AG09319 (cell line): ENCODE measurements around the gene NCAPD3.
"Not testable (repeated sequence)": the region's sequence is repeated elsewhere in the genome, so short reads cannot be mapped to it uniquely, and the experiment has no call there.

ENCODE experiments used
- DNase-seq: peaks from one replicate; pipeline ENCODE4 v3.0.0-alpha.2; 2010; ENCODE audit warnings: low read depth; ENCODE audit errors: extremely low read depth
- CTCF ChIP-seq: IDR thresholded peaks from 2 replicates; pipeline ENCODE4 v1.5.1; 2011; ENCODE audit warnings: low read depth, mild to moderate bottlenecking, inconsistent platforms, low read length, moderate library complexity

The NCAPD3 gene

GRCh38 chr11:134125507-134125906, 98.3 kb downstream of the NCAPD3 start:
- no peak for TF ChIP-seq CTCF
- no peak for DNase-seq

DNA sequence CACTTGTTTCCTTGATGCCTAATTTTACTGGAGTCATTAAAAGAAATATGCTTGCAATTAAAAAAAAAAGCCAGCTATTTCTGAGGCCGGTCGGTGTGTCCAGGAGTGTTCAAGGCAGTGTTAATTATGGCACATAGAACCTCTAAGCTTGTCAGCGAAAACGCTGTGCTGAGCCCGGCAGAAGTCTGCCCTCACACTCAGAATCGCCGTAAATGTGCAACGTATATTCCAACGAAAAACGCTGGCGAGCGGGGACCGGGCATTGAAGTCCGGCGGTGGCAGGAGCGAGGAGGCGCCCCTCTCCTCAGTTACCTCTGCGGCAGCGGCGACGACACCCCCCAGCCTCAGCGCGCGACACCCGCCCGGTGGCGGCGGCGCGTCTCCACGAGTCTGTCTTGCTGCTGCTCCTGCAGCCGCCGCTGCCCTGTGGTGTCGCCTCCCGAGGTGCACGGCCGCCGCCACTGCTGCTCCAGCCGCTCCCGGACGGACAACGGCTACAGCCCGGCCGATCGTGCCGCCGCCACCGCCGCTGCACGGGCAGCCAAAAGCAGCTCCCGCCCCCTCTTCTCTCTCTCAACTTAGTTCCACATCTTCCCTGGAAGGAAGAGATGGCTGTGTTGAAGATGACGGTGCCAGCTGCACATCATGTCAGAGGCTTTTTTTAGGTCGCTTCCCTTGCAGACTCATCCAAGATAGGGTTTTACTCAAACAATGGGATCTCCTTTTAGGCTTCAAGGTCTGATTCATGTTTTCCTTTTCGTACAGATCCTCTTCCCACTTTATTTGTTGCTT, 98.9 kb downstream of the NCAPD3 start:
- TF ChIP-seq CTCF: no peak
- DNase-seq: no peak

GRCh38 chr11:134120921-134121526, 102.7 kb downstream of the NCAPD3 start:
- peak; percentile 19 for DNase-seq
- TF ChIP-seq CTCF: no peak

DNA sequence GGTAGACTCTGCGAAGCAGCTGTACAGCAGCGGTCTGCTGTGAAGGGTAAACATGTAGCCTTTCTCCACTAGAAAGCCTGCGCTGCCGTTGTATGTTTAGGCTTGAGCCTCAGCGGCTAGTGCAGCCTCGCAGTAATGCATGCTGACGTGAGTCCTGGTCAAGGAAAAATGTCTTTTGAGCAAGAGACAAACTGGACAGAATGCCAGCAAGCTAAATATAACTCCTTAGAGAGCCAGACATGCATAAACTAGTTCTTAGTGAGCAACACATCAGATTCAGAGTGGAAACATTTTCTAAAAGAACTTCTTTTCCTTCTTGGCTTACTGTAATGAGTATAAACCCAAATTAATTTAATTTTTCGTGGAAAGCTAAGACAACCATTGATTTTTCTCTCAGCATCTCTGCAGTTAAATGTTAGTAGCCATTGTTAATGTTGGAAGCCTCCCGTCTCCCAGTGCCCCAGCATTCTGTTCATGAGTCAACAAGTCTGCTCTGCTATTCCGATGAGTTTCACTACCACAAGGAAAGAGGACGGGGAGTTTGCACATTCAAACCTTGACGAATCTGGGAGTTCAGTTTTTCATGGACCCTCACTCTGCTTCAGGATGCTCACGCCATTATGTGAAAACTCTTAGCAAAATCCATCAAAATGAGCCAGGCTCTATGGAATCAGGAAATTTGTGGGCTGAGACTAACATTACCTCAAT, 103.5 kb downstream of the NCAPD3 start:
- TF ChIP-seq CTCF: no peak
- peak; percentile 81 for DNase-seq

DNA sequence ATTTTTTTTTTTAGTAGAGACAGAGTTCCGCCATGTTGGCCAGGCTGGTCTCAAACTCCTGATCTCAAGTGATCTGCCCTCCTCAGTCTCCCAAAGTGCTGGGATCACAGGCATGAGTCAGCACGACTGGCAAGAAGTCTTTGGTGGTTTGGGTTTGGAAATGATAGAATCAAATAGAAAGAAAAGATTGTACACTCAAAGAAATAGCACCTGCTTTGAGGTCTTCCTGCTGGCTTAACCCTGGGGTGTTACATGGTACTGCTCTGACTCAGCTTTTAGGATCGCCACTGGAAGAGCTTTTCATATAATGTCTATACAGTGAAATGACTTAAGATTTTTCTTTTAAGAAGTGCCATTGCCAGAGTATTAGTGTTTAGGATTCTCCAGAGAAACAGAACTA, 104.7 kb downstream of the NCAPD3 start:
- DNase-seq: no peak
- TF ChIP-seq CTCF: no peak

- no peak for DNase-seq
- no peak for TF ChIP-seq CTCF
Observed at GRCh38 chr11:134118006-134118405, 105.8 kb downstream of the NCAPD3 start.

DNA sequence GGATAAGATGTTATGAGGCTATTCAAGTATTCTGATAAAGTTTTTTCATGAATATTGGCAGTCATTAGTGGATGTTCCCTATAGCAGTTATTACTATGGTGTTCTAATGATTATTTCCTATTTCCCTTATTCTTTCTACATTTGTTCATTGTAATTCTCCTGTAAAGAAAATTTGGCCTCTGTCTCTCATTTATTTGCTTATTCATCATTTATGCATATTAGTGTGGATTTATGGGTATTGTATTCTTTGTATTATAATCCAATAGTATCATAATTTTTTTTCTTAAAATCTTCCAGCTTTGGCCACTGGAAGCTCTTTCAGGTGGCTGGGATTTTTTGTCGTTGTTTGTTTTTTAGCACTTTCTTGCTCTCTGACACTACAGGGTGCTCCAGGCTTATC, 107.6 kb downstream of the NCAPD3 start:
- TF ChIP-seq CTCF: no peak
- no peak for DNase-seq

GRCh38 chr11:134113787-134114186, 110.0 kb downstream of the NCAPD3 start:
- not testable (repeated sequence) for DNase-seq
